ENCODE data around the gene DTL.

The DTL gene

GRCh38 chr1:212097360-212097759 is 61.8 kb downstream of the DTL start:
- no peak for DNase-seq (ENCODE audit: low read depth)

DNA sequence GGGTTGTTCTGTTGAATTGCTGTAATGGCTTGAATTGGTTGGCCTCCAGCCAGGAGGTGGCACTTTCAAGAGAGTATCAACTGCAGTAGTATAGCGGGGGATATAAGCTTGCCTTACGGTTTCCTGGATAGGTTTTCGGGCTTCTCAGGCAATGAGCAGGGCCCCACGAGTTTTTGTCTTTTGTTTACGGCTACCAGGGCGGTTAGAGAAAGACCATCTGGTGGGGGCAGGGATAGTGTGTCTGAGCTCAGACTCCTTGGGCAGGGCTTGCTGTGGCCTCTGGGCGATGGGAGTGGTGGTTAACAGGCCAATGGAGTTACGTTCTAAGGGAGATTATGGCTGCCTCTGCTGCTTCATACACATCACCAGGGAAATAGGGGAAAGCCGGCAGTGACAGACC is 62.8 kb downstream of the DTL start:
- DNase-seq (ENCODE audit: low read depth), result no peak

GRCh38 chr1:212098771-212099170 is 63.2 kb downstream of the DTL start:
- no peak for DNase-seq (ENCODE audit: low read depth)

DNA sequence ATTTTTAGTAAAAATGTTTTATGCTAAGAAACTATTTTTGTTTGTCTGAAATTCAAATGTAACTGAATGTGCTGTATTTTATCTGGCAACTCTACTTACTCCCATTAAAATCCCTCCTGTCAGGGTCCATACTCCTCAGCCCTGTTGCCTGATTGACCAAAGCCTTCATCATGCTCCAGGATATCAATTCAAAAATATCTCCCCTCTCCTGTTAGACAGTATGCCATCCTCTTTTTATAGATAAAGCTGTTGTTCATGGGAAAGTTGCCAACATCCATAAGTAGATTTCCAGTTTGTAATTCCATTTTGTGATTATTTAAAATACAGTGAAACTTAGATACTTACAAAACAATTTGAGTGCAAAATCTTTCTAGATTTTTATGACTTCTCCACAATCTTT is 65.7 kb downstream of the DTL start:
- DNase-seq (ENCODE audit: low read depth), result no peak

DNA sequence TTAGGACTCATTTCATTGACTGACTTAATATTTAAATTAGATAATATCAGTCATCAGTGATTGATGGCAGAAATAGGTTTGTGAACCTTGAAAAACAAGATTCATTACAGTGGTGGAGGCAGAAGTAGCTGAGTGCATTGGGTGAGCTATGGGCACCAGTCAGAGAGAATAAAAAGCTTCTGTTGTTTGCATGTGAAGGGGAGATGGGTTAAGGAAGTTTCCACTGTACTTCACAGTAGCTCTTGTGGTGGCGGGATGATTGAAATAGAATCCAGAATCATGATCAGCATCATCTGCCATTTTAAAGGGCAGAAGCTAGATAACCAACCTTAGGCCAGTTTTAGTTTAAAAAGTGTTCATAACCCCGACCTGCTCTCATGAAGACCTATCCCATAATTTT is 66.2 kb downstream of the DTL start:
- DNase-seq (ENCODE audit: low read depth), result no peak

GRCh38 chr1:212104586-212105325 is 69.2 kb downstream of the DTL start:
- DNase-seq (ENCODE audit: low read depth), result no peak

- no peak for DNase-seq (ENCODE audit: low read depth)
Measured at GRCh38 chr1:212106286-212106792, 70.8 kb downstream of the DTL start.

GRCh38 chr1:212107481-212107880 is 71.9 kb downstream of the DTL start:
- DNase-seq (ENCODE audit: low read depth), result no peak

- DNase-seq (ENCODE audit: low read depth), result no peak
Measured at GRCh38 chr1:212108187-212108586, 72.6 kb downstream of the DTL start.

GRCh38 chr1:212108981-212109380 is 73.4 kb downstream of the DTL start:
- DNase-seq (ENCODE audit: low read depth), result no peak

- DNase-seq (ENCODE audit: low read depth), result no peak
Measured at GRCh38 chr1:212109728-212110127, 74.2 kb downstream of the DTL start.

GRCh38 chr1:212110617-212111016 is 75.1 kb downstream of the DTL start:
- no peak for DNase-seq (ENCODE audit: low read depth)

DNA sequence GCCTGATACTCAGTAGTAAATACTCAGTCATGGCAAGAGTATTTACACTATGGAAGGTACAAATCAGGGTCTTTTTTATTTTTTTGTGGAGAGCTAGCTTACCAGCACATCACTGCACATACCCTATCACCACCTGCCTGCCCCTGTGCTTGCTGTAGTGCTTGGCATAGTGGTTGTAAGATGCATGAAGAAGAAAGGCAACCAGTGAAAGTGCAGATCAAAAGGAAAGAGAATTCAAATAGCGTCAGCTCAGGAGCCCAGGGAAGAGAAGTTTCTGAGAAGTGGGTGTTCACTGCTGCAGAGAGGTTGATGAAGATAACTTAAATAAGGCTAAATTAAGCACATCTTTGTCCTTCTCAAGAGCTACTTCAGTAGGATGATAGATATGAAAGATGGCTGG is 76.0 kb downstream of the DTL start:
- no peak for DNase-seq (ENCODE audit: low read depth)

- no peak for DNase-seq (ENCODE audit: low read depth)
Measured at GRCh38 chr1:212113706-212114105, 78.2 kb downstream of the DTL start.

- DNase-seq (ENCODE audit: low read depth), result no peak
Measured at GRCh38 chr1:212118167-212118871, 82.8 kb downstream of the DTL start.

DNA sequence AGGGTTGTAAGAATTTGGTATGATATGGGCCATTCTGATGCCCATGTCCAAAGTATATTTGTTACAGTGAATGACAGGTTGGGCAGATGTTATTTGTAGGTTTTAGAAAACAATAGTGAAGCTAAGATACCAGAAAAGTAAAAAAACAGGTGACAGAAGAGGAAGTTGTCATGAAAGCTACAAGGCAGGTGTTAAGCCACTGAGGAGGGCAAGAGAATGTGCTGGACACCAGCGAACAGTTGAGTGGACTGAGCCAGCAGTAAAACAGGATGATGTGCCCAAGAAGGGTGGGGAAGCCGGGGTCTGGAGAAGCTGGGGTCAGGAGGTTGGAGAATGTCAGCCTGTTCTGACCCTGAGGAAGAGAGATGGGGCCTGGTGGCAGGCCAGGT is 83.3 kb downstream of the DTL start:
- no peak for DNase-seq (ENCODE audit: low read depth)

DNA sequence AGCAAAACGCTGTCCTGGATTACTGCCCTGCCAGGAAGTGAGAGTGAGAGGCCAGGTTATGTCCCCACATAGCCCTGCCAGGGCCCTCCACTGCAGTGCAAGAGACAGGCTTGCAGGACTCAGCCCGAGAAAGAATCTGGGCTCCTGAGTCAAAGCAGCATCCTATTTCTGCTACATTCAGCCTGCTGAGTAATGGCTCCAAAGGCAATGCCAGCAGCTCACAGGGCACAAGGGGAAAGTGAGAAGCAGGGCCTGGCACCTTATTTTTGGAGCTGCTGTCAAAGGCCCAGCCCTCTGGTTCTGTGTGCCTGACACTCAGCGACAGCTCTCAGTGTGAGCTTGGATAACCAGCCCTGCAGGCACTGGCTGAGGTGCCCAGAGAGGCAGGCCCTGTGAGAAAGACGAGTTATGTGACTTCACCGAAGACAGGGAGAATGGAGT is 83.9 kb downstream of the DTL start:
- no peak for DNase-seq (ENCODE audit: low read depth)

DNA sequence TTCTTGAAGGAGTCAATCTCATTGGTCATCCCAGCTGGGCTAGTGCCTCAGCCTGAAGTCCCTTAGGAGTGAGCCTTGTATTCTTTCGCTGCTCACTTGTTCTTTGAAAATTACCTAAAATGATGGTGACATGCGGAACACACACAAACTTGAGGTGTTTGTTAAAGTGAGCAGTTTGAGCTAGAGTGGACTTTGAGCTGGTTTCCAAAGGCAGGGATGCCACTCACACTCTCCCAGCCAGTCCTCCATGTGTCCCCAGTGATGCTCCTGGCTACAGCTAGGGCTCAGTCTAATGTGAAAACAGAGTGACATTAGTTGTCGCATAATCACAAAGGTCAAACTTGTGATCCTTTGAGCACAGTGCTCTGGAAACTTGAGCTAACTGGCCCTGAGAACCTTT is 84.3 kb downstream of the DTL start:
- no peak for DNase-seq (ENCODE audit: low read depth)

DNA sequence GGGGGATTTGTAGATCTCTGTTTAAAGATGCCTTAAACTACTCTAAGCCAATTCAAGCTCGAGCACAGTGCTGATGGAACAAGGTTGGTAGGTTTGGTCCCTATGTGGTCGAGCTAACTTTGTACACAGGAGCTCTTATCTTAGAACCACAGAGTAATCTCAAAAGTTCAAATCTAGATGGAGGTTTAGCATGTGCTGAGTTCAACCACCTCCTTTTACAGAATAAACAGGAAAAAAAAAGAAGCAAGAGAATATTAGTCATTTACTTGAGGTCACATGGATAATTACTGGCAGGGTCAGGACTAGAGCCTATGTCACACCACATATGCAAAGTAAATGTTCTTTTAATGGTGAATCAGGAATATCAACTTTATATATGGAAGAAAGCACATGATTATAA is 86.2 kb downstream of the DTL start:
- no peak for DNase-seq (ENCODE audit: low read depth)

- DNase-seq (ENCODE audit: low read depth), result peak; percentile 30
Measured at GRCh38 chr1:212124690-212125582, 89.4 kb downstream of the DTL start.

- DNase-seq (ENCODE audit: low read depth), result no peak
Measured at GRCh38 chr1:212125654-212126053, 90.1 kb downstream of the DTL start.

- DNase-seq (ENCODE audit: low read depth), result no peak
Measured at GRCh38 chr1:212127221-212127620, 91.7 kb downstream of the DTL start.

DNA sequence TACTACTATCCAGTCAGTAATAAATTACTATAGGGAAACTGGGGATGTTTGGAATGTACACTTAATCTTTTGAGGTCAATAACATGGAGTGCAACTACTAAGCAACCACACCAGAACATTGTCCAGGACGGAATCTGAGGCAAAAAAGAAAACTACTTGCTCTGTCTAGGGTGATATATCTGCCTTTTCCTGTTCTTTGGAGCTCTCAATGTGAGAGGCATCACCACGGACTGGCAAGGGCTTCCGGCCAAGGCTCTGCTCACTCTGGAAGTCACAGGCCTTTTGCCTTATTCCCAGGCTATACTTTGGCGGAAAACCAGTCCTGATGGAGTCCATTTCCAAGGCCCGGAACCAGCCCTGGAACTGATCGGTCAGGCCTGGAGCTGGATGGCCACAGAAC is 94.2 kb downstream of the DTL start:
- no peak for DNase-seq (ENCODE audit: low read depth)

Measured in ELR (cell line).